Thyroid gland (tissue), 4 donors: ENCODE measurements around the gene PACS2. TPM values are rescaled to one million over a fixed set of nuclear protein-coding genes. Genes with fewer than 3 reads are reported as not detected.
A peak's percentile ranks its signal among the peaks of the same experiment; 100 is the strongest.

Experiments
- DNase-seq, 2 donors: peaks; one replicate each; pipeline ENCODE4 v3.0.0-alpha.2; 2019
- H3K27ac ChIP-seq, 3 donors: fragments of 200-600 bp; sonication (generic); 1 replicate in 2 of 3; 2 replicates in 1 of 3; pipeline ENCODE4 v1.5.1; 2016 to 2019; ENCODE audit warnings: mild to moderate bottlenecking in 1 of 3, moderate library complexity in 1 of 3
- H3K27me3 ChIP-seq: fragments of 200-600 bp; sonication (generic); one replicate; pipeline ENCODE4 v1.5.1; 2019
- H3K36me3 ChIP-seq, 2 donors: fragments of 200-600 bp; sonication (generic); one replicate each; pipeline ENCODE4 v1.5.1; 2016 to 2019
- H3K4me1 ChIP-seq, 2 donors: fragments of 200-600 bp; sonication (generic); one replicate each; pipeline ENCODE4 v1.5.1; 2017 to 2019
- H3K4me3 ChIP-seq, 3 donors: fragments of 200-600 bp; sonication (generic); replicated peaks in 1 of 3; 1 replicate in 2 of 3; 2 replicates in 1 of 3; pipeline ENCODE4 v1.5.1; 2016; ENCODE audit warnings: mild to moderate bottlenecking in 1 of 3
- H3K9me3 ChIP-seq: fragments of 200-600 bp; sonication (generic); one replicate; pipeline ENCODE4 v1.5.1; 2017
- POLR2A ChIP-seq, 2 donors: fragments of 450-650 bp; IDR thresholded peaks; one replicate each; pipeline ENCODE4 v1.6.1; 2017; ENCODE audit warnings: antibody characterized with exemption in 2 of 2, mild to moderate bottlenecking in 2 of 2, moderate library complexity in 1 of 2
- WGBS, 2 donors: methylation state at CpG; one replicate each; pipeline ENCODE4 v1.1.5; 2017; 5-methylcytosine and 5-hydroxymethylcytosine counted together
- intact Hi-C: fragments of 100-400 bp; cut with DNase I; formaldehyde crosslinking; loops from one replicate; pipeline ENCODE4 v1.15.1; 2023
- total RNA-seq, 4 donors: library from RNA; depleted of rRNA; stranded (reverse); fragments of >200 nt; gene quantifications; one replicate each; pipeline ENCODE4 v1.2.3, GENCODE V29; 2016
- TF ChIP-seq, protein P1 (sequence below), 6 experiments: fragments of 200-600 bp in 3 of 6; fragments of 450-650 bp in 3 of 6; sonication (generic) in 3 of 6; IDR thresholded peaks; one replicate each; pipeline ENCODE4 v1.5.1; 2016 to 2019; ENCODE audit warnings: antibody characterized with exemption in 6 of 6, mild to moderate bottlenecking in 2 of 6, inconsistent platforms in 1 of 6, moderate library complexity in 1 of 6

Gene PACS2
- total RNA-seq, 4 donors from 2014 or later, result 54.6 to 85.2 (median 72.1) TPM

DNA sequence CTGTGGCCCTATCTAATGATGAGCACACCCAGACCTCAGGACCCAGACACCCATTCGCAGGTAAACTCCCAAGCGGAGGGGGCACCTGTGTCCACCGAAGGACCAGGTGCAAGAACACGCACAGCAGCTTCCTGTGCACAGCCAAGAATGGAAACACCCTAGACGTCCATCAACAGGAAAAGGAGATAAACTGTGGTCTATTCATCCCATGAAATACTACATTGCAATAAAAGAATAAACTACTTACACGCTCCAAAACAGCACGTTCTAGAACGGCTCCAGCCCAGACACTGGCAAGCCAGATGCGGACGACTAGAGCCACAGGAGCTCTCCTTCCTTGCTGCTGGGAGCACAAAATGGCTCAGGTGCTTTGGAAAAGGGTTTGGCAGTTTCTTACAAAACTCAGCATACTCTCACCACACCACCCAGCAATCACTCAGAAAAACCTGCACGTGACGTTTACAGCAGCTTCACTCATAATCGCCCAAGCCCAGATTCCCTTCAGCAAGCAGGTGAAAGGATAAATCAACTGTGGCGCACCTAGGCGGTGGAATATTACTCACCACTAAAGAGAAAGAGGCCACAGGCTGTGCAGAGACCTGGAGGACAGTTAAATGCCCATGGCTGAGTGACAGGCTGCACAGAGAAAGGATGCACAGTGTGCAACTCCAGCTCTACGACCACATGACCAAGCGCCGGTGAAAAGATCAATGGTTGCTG, 34.7 kb upstream of the PACS2 start:
- peaks cover 4 to 5% of the 10 kb centered on the region in 2 donors for H3K4me1 ChIP-seq
- intact Hi-C loops, result loop anchor here (5.0 kb wide), 2 partner anchors 78 to 188 kb away; no protein-coding TSS in a partner anchor
- no peaks in the 10 kb centered on the region for H3K27me3 ChIP-seq
- no peak overlapping the region for H3K27ac ChIP-seq
- H3K36me3 ChIP-seq, result no peaks in the 10 kb centered on the region
- no peak for DNase-seq
- TF ChIP-seq POLR2A (IDR thresholded peaks at IDR 0.05), result no peak
- TF ChIP-seq, protein P1, sequence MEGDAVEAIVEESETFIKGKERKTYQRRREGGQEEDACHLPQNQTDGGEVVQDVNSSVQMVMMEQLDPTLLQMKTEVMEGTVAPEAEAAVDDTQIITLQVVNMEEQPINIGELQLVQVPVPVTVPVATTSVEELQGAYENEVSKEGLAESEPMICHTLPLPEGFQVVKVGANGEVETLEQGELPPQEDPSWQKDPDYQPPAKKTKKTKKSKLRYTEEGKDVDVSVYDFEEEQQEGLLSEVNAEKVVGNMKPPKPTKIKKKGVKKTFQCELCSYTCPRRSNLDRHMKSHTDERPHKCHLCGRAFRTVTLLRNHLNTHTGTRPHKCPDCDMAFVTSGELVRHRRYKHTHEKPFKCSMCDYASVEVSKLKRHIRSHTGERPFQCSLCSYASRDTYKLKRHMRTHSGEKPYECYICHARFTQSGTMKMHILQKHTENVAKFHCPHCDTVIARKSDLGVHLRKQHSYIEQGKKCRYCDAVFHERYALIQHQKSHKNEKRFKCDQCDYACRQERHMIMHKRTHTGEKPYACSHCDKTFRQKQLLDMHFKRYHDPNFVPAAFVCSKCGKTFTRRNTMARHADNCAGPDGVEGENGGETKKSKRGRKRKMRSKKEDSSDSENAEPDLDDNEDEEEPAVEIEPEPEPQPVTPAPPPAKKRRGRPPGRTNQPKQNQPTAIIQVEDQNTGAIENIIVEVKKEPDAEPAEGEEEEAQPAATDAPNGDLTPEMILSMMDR (IDR thresholded peaks at IDR 0.05), result no peak
- H3K9me3 ChIP-seq, result no peaks in the 10 kb centered on the region
- H3K4me3 ChIP-seq, result no peak overlapping the region
- 95% methylated on average over 18 of the region's 18 CpGs for WGBS, 2 donors

DNA sequence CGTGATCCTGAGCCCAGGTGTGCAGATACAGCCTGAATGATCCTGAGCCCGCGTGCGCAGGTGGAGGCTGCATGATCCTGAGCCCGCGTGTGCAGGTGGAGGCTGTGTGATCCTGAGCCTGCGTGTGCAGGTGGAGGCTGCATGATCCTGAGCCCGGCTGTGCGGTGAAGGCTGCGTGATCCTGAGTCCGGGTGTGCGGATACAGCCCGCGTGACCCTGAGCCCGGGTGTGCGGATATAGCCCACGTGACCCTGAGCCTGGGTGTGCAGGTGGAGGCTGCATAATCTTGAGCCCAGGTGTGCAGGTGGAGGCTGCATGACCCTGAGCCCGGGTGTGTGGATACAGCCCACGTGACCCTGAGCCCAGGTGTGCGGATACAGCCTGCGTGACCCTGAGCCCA, 34.0 kb upstream of the PACS2 start:
- no peak for TF ChIP-seq POLR2A (IDR thresholded peaks at IDR 0.05)
- TF ChIP-seq, protein P1 (IDR thresholded peaks at IDR 0.05), result no peak
- no peaks in the 10 kb centered on the region for H3K27me3 ChIP-seq
- no peaks in the 10 kb centered on the region for H3K36me3 ChIP-seq
- no peak overlapping the region for H3K4me3 ChIP-seq
- peaks cover 4 to 5% of the 10 kb centered on the region in 2 donors for H3K4me1 ChIP-seq
- intact Hi-C loops, result loop anchor here (5.0 kb wide), 2 partner anchors 78 to 188 kb away; no protein-coding TSS in a partner anchor
- DNase-seq, result no peak
- H3K27ac ChIP-seq, result no peak overlapping the region
- no peaks in the 10 kb centered on the region for H3K9me3 ChIP-seq
- 88 to 94% methylated on average over 8 to 14 of the region's 21 CpGs for WGBS, 2 donors

DNA sequence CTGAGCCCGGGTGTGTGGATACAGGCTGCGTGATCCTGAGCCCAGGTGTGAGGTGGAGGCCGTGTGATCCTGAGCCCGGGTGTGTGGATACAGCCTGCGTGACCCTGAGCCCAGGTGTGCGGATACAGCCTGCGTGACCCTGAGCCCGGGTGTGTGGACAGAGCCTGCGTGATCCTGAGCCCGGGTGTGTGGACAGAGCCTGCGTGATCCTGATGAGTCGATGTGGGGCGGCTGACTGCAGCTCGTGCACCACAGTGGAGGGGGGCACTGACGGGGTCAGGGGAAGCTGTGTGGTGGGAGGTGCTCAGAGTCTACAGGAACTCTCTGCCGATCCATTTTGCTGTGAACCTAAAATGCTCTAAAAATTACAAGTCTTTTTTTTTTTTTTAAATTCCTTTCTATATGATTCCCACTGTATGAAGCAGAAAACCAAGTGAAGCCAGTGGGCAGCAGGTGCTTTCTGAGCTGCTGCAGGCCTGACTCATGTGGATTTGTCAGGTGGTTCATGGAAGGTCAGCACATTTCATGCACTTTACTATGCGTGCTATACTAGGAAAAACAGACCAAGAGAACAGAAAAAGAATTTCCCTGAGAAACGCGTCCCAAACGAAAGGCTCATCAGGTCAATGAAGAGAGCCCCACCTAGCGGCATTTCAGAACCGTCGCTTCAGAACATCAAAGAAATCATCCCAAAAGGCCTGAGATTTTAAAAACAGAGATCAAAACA, 33.0 kb upstream of the PACS2 start:
- intact Hi-C loops, result loop anchor here (5.0 kb wide), 2 partner anchors 79 to 189 kb away; no protein-coding TSS in a partner anchor
- WGBS, 2 donors, result 57 to 61% methylated on average over 17 of the region's 23 CpGs
- Histone ChIP-seq H3K4me1 (peaks cover 4 to 5% of the 10 kb centered on the region in 2 donors), H3K9me3 (no peaks in the 10 kb centered on the region), H3K36me3 (no peaks in the 10 kb centered on the region), H3K27ac (no peak overlapping the region), H3K27me3 (no peaks in the 10 kb centered on the region), H3K4me3 (no peak overlapping the region)
- TF ChIP-seq, protein P1 (IDR thresholded peaks at IDR 0.05), result peak; percentile 25 to 74 (median 58)
- TF ChIP-seq POLR2A (IDR thresholded peaks at IDR 0.05), result no peak
- peak; percentile 31 to 41 for DNase-seq

DNA sequence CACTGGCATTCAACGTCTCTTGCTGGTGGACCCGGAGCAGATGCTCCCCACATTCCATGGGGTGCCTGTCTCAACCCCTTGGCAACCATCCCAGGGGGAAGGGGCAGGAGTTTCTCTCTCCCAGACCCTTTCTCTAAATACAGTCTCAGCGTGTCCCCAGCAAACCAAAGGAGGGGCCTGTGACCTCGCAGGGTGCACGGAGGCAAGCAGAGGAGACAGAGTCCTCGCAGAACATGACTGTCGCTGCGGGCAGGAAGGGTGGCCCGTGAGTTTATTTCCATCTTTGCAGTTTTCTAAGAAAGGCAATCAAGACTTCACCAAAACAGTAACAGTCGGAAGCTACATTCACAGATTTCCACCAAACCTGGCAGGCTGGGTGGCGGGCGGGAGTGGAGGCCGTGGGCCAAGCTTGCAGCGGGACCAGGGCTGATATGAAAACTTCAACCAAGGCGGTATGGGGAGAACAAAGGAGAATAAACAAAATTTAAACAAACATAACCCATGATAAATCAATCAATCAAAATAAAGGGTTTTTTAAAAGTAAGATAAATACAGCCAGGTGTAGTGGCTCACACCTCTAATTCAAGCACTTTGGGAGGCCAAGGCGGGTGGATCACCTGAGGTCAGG, 32.3 kb upstream of the PACS2 start:
- H3K9me3 ChIP-seq, result no peaks in the 10 kb centered on the region
- 77 to 82% methylated on average over 16 of the region's 16 CpGs for WGBS, 2 donors
- no peak for TF ChIP-seq POLR2A (IDR thresholded peaks at IDR 0.05)
- TF ChIP-seq, protein P1 (IDR thresholded peaks at IDR 0.05), result no peak
- no peaks in the 10 kb centered on the region for H3K36me3 ChIP-seq
- no peak for DNase-seq
- H3K27ac ChIP-seq, result no peak overlapping the region
- no peak overlapping the region for H3K4me3 ChIP-seq
- peaks cover 4 to 5% of the 10 kb centered on the region in 2 donors for H3K4me1 ChIP-seq
- intact Hi-C loops, result loop anchor here (5.0 kb wide), 2 partner anchors 80 to 190 kb away; no protein-coding TSS in a partner anchor
- no peaks in the 10 kb centered on the region for H3K27me3 ChIP-seq
